Stimulated activated CD4-positive, alpha-beta T cell treated with anti-CD3 and anti-CD28 coated beads, Interleukin-2, amount 100 ng/mL, for 4 hours (primary cell): ENCODE results near the gene TP53TG3D.
"Not testable (repeated sequence)": the region's sequence is repeated elsewhere in the genome, so short reads cannot be mapped to it uniquely, and the experiment has no call there.

ENCODE experiments used
- DNase-seq: peaks from one replicate; pipeline ENCODE4 v3.0.0-alpha.2; 2020; ENCODE audit warnings: low read depth

The TP53TG3D gene

GRCh38 chr16:32252986-32253385, at the start of gene TP53TG3D:
Gene TP53TG3D (plus strand): TSS chr16:32253286. CDS start chr16:32253354, 68 bp downstream.
- DNase-seq: not testable (repeated sequence)

- DNase-seq: peak; percentile 12
These were observed 421 bp downstream of the TP53TG3D start for GRCh38 chr16:32253507-32253906.

GRCh38 chr16:32261526-32261925, 8.4 kb downstream of the TP53TG3D start:
- not testable (repeated sequence) for DNase-seq

- not testable (repeated sequence) for DNase-seq
These were observed 10.5 kb downstream of the TP53TG3D start for GRCh38 chr16:32263552-32263951.

GRCh38 chr16:32281910-32282309, 28.8 kb downstream of the TP53TG3D start:
- DNase-seq: not testable (repeated sequence)

- not testable (repeated sequence) for DNase-seq
These were observed 29.9 kb downstream of the TP53TG3D start for GRCh38 chr16:32283024-32283423.

- DNase-seq: not testable (repeated sequence)
These were observed 30.9 kb downstream of the TP53TG3D start for GRCh38 chr16:32283917-32284495.

GRCh38 chr16:32284800-32285796, 32.0 kb downstream of the TP53TG3D start:
- not testable (repeated sequence) for DNase-seq

GRCh38 chr16:32286193-32286592, 33.1 kb downstream of the TP53TG3D start:
- DNase-seq: not testable (repeated sequence)

GRCh38 chr16:32287743-32288142, 34.7 kb downstream of the TP53TG3D start:
- not testable (repeated sequence) for DNase-seq

- not testable (repeated sequence) for DNase-seq
These were observed 36.1 kb downstream of the TP53TG3D start for GRCh38 chr16:32289197-32289596.

- not testable (repeated sequence) for DNase-seq
These were observed 49.7 kb downstream of the TP53TG3D start for GRCh38 chr16:32302776-32303175.
